GM12873 (cell line): ENCODE measurements around the gene BEND3.

Experiments
- CTCF ChIP-seq: IDR thresholded peaks from 2 replicates; pipeline ENCODE4 v1.5.1; 2012; ENCODE audit warnings: low read depth, mild to moderate bottlenecking, moderate library complexity, low read length, control low read depth; ENCODE audit not compliant: insufficient read depth; ENCODE audit errors: missing control alignments

Gene BEND3

DNA sequence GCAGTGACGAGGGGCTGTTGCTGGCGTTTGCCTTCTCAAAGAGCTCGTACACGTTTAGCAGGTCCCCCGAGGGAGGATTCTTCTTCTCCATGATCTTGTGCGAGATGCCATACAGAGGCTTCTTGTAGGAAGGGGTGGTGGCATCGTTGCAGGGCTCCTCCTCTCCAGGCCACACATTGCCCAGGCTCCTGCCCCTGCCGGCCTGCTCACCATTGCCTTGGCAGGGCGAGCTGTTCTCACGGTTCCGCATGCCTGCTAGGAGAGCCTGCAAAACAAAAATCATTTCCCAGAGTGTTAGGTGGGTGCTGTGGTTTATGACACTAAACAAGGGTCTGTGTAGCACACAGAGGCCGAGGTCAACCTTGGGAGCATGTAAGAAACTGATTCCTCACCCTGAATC lies 44.6 kb downstream of the BEND3 start:
- TF ChIP-seq CTCF: no peak

DNA sequence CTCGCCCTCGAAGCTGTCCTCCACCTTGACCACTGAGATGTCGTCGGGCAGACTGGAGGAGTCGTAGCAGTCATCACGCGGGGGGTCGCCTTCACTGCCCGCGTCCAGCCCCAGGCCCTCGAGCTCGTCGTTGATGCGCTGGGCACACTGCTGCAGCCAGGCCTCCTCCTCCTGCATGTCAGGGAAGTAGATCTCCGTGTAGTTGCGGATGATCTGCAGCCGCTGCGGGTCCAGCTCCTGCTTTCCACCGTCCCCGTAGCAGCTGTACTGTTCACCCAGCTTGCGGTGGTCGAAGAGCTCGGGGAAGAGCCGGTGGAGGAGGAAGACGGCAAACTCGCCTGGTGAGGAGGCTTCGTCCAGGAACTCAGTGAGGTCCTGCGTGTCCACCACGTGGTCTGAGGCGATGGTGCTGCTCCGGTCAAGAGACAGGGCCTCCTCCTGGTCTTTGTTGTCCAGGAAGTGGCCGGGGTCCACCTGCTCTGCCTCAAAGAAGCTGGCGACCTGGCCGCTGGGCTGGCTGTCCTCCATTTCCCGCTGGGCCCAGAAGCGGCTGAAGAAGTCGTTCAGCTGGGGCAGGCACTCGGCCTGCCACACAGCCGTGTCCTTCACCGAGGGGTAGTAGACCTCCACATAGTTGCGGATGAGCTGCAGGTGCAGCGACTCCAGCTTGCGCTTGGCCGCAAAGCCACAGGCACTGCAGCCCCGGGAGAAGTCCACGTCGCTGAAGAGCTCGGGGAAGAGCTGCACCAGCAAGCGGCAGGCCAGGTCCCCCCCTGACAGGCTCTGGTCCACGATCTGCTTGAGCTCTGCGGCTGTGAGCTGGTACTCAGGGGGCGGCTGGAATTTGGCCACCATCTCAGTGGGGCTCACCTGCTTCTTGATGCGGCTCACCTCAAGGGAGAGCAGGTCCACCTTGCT lies 45.4 kb downstream of the BEND3 start:
- no peak for TF ChIP-seq CTCF

GRCh38 chr6:107068691-107069630 lies 46.4 kb downstream of the BEND3 start:
- no peak for TF ChIP-seq CTCF

GRCh38 chr6:107066697-107067659 lies 48.3 kb downstream of the BEND3 start:
- TF ChIP-seq CTCF: no peak

DNA sequence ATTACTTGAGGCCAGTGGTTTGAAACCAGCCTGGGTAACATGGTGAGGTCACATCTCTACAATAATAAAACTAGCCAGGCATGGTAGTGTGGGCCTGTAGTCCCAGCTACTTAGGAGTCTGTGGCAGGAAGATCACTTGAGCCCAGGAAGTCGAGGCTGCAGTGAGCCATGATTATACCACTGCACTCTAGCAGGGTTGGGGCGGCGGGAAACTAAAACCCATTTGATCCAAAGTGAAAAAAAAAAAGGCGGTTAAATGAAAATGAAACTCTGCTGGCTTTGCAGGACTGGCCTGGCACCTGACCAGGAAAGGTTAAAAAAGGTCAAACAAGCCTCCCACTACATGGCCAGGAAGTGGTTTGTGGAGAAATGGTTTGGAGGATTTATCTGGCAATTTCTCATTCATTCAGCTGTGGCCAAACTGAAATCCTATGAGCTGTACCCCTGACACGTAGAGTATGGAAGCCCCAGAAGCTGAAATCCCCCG lies 50.7 kb downstream of the BEND3 start:
- TF ChIP-seq CTCF: no peak

DNA sequence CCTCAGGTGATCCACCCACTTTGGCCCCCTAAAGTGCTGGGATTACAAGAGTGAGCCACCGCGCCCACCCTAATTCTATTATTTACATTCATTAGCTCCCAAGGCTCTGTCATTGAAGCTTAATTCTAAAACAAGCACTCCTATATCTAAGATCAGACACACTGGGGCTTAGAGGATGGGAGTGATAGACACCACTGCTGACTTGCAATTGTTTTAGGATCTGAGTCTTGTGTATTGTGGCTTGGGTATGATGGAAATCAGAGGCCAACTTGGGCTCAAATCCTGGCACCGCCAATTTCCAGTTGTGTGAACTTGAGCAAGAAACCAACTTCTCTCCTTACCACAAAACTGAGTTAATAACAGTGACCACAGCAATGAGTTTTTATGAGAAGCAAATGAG lies 52.6 kb downstream of the BEND3 start:
- no peak for TF ChIP-seq CTCF
